Fibroblast of lung (primary cell): Measurements from ENCODE around the gene UQCR11.

Source experiments
- EZH2 ChIP-seq: IDR thresholded peaks from 2 replicates; pipeline ENCODE4 v1.5.1; 2012; ENCODE audit warnings: low read length, control low read depth, mild to moderate bottlenecking; ENCODE audit errors: missing control alignments
- TF ChIP-seq, protein P1 (sequence below), 2 donors: IDR thresholded peaks in 1 of 2; conservative IDR thresholded peaks in 1 of 2; 1 replicate in 1 of 2; 2 replicates in 1 of 2; pipeline ENCODE4 v1.5.1; 2011 to 2012; ENCODE audit warnings: low read length in 2 of 2, control low read depth in 1 of 2, inconsistent platforms in 1 of 2, low read depth in 1 of 2, mild to moderate bottlenecking in 1 of 2

DNA sequence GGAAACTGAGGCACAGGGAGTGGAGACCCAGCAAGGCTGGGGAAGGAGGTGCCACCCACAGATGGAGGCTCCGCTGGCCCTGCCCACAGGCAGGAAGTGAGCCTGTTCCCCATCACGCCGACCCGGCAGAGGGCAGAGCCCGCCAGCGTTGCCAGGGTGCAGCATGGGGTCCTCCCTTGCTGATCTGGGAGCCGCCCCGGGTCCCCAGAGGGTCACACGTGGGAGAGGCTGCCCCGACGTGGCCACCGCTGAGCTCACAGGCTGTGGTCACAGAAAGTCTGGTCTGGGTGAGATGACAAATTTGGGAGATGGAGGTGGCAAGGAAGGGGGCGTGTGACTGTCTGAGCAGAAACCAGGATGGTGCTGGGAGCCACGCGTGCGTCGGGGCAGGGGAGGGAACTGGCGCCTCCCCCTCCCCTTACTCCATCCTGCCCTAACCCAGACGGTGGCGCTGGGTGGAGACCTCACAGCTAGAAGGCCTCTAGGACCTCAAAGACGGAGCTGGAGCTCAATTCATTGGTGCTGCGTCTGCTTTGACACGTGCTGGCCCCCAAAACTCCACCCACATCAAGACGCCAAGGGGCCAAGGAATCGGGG is 44.9 kb downstream of the UQCR11 start:
- TF ChIP-seq, protein P1, sequence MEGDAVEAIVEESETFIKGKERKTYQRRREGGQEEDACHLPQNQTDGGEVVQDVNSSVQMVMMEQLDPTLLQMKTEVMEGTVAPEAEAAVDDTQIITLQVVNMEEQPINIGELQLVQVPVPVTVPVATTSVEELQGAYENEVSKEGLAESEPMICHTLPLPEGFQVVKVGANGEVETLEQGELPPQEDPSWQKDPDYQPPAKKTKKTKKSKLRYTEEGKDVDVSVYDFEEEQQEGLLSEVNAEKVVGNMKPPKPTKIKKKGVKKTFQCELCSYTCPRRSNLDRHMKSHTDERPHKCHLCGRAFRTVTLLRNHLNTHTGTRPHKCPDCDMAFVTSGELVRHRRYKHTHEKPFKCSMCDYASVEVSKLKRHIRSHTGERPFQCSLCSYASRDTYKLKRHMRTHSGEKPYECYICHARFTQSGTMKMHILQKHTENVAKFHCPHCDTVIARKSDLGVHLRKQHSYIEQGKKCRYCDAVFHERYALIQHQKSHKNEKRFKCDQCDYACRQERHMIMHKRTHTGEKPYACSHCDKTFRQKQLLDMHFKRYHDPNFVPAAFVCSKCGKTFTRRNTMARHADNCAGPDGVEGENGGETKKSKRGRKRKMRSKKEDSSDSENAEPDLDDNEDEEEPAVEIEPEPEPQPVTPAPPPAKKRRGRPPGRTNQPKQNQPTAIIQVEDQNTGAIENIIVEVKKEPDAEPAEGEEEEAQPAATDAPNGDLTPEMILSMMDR (conservative IDR thresholded peaks at IDR 0.05 in 1 of 2, IDR thresholded peaks at IDR 0.05 in 1 of 2; ENCODE audit: low read depth in 1 of 2, low read length in 2 of 2) = no peak
- TF ChIP-seq EZH2 = no peak
